ENCODE results near the gene ST8SIA4.

ST8SIA4 gene, protein sequence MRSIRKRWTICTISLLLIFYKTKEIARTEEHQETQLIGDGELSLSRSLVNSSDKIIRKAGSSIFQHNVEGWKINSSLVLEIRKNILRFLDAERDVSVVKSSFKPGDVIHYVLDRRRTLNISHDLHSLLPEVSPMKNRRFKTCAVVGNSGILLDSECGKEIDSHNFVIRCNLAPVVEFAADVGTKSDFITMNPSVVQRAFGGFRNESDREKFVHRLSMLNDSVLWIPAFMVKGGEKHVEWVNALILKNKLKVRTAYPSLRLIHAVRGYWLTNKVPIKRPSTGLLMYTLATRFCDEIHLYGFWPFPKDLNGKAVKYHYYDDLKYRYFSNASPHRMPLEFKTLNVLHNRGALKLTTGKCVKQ

DNA sequence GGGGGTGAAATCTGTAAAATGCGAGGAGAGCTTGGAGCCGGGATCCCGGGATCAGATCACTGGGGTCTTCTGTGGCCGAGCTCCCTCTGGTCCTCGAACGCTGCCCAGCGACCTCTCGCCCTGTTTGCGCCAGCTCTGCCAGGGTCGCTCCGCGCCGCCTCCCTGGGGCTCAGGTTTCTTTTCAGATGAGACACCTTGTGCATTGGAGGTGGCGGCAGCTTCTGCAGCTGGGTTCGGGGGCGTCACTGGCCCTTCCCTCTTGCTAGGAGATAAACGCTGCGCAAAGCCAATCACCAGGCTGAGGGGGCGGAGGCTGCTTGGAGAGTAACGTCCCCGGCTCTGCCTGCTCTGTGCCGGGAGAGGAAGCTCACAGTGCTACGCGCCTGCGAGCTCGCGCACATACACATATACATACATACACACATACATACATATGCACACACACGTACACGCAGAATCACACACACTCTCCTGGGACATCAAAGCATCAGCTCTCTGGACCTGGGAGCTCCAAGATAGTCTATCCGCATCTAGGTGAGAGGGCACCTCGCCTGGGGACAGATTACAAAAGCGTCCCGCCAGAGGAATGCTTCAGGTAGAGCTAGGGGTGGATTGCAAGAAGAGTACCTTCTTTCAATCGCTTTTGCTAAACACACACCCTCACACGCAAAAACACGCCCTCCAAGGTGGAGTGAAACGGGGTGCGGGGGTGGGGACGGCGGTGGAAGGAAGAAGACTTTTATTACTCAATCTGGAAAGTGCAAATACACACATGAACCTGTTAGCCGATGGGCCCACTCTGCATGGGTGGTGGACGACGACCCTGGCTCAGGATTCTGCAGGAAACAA is at the start of gene ST8SIA4:
Gene ST8SIA4, minus strand, starts transcription at position 244 of the 849 bp plus-strand sequence. CDS start 327 bp downstream, outside the sequence.
- DNase-seq = no peak

- DNase-seq = no peak
These were observed 47.9 kb upstream of the ST8SIA4 start for GRCh38 chr5:100950985-100951384.

DNA sequence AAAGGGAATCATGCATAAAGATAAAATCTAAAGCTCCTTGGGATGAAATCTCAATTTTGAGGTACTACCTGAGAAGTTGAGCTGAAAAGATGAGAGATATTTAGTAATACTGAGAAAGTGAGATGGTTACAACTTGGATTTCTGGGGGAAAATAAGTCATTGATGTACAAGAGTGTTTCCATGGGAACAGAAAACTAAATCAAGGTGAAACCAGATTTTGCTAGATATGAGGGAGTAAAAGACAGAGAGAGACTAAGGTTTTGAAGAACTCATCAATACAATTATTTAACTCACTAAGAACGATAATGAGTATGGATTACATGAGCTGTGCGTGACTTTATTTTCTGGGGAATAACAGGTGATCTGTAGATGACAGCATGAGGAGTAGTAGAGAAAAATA is 10.2 kb upstream of the ST8SIA4 start:
- DNase-seq = no peak

DNA sequence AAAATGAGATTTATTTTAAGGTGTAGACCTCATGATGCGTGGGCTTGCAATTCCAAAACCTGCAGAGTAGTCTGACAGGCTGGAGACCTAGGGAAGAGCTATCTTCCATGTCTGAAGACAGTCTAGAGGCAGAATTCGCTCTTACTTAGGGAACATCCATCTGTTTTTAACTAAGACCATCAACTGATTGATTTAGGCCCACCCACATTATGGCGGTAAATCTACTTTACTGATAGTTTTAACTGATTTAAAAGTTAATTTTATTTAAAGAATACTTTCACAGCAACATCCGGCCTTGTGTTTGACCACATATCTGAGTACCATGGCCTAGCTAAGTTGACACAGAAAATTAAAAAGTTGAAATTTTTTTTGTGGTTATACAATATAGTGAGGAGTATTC is 6.0 kb upstream of the ST8SIA4 start:
- no peak for DNase-seq

- no peak for DNase-seq
These were observed 2.3 kb upstream of the ST8SIA4 start for GRCh38 chr5:100905259-100905914.

GRCh38 chr5:100904259-100904861 is 1.3 kb upstream of the ST8SIA4 start:
- no peak for DNase-seq

DNA sequence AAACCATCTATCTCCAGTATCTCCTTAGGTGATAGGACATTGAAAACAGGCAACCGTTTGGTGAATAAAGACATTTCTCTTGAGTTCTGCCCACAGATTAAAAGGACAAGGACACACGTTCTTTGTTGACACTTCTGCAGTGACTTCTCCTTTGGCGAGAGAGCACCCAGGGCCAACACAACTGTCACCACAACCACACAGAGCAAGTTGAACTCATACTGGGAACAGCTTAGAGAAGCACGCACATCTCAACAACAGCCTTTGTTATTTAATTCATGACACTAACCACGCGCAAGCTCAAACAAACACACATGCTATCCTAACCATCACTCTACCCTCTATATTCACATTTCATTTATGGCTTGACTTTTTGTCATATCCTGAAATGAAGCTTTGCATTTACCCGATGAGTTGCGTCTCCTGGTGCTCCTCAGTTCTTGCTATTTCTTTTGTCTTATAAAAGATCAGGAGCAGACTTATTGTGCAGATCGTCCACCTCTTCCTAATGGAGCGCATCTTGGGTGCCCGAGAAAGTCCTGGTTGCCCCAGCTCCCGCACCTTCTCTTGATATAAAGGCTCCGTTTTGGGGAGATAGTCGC is 543 bp downstream of the ST8SIA4 start:
- no peak for DNase-seq

- no peak for DNase-seq
These were observed 1.2 kb downstream of the ST8SIA4 start for GRCh38 chr5:100901821-100902341.

- DNase-seq = no peak
These were observed 2.0 kb downstream of the ST8SIA4 start for GRCh38 chr5:100900796-100901781.

DNA sequence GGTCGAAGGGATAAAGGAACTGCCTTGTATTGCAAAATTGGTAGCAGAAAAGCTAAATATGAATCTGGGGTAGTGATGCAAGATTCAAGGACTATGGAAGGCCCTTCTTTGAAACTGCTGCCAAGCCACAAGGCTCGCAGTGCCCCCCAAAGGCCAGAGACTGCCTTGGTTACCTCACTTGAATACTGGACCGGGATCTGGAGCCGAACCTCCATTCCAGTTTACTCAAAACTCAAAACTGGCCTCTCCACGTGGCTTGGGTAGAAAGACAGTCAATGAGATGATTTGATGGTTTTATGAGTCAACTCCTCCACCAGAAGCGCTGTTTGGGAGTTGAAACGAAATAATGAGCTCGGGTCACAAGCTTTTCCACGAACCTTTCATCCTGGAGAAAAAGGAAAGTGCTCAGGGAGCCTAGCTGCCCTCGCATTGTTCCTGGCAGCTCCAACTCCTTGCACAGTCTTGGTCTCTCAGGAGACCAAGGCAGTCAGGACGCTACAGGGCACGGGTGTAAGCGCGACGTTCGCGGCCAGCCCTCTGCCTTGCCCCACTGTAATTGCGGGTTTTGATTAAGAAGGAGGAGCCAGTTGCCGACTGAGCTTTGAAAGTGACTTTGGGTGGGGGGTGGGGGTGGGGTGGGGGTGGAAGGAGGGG is 2.8 kb downstream of the ST8SIA4 start:
- DNase-seq = no peak

DNA sequence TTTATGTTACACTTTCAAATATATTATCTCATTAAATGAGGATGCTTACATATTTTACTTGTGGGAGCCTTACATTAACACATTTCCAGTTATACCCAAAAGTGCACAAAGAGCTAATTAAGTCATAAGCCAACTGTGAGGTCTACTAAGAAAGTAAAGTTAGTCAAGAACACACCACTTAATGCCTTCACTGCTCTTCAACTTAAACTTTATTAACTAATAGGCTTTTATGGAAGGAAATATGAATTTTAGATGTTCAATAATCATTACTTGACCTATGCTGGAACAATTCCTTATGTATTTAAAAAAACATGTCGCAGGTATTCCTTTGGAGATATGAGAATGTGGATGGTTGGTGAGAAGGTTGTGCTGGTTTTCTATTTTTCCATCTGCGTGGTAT is 3.4 kb downstream of the ST8SIA4 start:
- no peak for DNase-seq

GRCh38 chr5:100898504-100899346 is 4.4 kb downstream of the ST8SIA4 start:
- DNase-seq = no peak

DNA sequence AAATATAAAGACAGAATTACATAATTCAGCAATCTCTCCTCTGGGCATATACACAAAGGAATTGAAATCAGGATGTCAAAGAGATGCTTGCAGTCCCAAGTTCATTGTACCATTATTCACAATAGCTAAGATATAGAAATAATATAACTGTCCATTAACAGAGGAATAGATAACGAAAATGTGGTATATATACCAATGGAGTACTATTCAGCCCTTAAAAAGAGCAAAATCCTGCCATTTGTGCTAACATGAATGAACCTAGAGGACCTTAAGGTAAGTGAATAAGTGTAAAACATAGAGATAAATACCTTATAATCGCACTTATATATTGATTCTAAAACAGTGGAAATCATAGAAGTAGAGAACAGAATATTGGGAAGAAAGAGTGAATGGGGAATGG is 7.0 kb downstream of the ST8SIA4 start:
- DNase-seq = no peak

DNA sequence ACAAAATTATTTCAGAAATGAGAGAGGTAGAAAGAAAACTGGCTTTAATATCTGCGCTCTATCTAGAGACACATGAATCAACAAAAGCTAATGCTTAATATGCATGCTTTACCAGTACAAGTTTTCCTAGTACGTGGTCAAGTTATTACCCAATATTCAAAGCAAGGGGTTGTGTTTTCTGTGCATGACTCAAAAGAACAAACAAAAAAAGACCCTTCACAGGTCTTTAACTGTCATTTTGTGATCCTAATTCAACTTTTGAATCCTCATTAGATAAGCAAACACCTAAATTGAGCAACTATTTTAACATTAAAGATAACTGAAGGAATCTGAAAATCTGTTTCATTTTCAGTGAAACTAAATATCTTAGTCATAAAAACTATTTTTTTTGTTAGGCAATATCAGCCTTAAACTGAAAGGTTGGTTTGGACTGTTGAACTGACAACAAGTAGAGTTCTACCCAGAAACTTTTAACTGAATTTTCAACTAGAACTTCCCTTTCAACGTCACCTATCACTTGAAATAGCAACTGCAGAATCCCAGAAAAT is 12.5 kb downstream of the ST8SIA4 start:
- DNase-seq = no peak

DNA sequence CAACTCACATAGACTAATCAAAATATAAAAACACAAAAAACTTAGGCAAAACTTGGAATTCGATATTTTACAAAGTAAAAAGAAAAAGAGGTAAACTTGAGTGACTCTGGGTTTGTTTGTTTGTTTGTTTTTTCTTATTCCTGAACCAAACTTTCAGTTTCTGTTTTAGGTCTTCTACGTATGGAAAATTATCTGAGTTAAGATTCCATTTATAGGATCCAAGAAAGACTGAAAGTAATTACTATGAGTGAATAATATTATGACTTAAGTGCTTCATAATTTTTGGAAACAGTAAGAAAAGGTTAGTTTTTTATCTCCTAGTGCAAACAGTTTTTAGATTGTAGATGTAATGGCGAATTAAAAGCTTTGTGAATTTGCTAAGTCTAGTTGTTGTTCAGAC is 13.2 kb downstream of the ST8SIA4 start:
- no peak for DNase-seq

DNA sequence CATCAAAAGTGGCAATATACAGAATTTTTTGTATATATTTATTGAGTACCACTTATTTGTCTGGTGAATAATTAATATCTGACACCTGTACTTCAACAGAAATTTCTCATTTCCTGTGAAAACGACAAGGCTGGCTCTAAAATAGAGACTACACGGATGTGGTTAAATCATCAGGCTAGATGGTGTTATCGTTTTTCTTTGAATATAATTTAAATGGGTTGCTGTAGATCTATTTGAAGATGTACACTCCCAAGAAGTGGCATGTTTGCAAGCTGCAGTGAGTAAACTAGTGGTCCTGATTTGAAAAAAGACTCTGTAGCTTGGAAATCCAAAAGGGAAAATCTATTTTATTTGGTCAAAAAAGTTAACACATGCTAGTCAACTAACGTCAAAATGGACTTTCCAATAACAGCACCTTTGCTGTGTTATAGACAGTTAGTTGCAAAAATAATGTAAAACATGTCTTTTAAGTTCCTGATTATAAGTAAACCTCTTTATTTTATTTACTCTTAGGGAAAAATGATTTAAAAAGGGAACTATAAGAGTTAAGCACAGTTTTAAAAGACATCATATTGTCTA is 13.8 kb downstream of the ST8SIA4 start:
- DNase-seq = no peak

DNA sequence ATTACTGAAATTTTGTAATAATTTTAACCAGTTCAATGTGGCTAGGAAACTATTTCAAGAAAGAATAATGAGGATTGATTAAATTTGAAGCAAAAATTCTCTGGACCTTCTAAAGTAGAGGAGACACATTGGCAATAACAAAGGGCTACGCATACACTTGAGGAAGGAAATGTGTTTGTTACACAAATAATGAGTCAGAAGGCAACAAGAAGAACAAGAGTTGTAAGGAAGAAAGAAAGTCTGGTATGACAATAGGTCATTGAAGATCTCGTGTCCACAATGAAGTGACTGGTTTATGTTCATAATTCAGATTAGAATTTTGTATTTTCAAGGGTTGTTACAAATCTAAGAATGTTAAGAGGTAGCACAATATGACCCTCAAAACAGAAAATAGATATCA is 25.8 kb downstream of the ST8SIA4 start:
- DNase-seq = no peak

DNA sequence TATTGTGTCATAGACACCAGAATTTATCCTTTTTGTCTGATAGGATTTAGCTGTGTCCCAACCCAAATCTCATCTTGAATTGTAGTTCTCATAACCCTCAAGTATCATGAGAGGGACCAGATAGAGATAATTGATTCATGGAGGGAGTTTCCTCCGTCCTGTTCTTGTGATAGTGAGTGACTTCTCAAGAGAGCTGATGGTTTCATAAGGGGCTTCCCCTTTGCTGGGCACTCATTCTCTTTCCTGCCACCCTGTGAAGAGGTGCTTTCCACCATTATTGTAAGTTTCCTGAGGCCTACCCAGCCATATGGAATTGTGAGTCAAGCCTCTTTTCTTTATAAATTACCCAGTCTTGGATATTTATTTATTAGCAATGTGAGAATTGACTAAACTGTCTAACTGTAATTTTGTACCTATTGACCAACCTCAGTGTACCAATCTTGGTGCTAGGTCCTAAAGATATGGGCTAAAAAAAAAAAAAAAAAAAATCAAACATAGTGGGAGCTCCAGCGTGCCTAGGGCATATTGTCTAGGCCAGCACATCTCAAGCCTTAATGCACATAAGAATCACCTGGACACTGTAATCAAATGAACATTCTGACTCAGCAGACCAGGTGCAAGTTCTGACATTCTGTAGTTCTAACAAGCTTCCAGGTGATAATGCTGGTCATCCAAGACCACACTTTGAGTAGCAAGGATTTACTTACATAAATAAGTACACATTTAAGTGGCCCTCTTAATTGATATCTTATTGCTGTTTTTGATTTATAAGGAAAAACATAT is 30.5 kb downstream of the ST8SIA4 start:
- DNase-seq = no peak

Data from SW 1271 (cell line).